HEK293 (cell line): ENCODE data around the gene MAPT.
A peak's percentile ranks its signal among the peaks of the same experiment; 100 is the strongest.

ENCODE experiments used
- BCL11B ChIP-seq: fragments of 450-650 bp; formaldehyde crosslinking; IDR thresholded peaks from 2 replicates; pipeline ENCODE4 v1.5.1; 2016; ENCODE audit warnings: low read depth, missing biosample characterization, missing genetic modification characterization
- ELK4 ChIP-seq: IDR thresholded peaks from 2 replicates; pipeline ENCODE4 v1.6.1; 2011; ENCODE audit warnings: mild to moderate bottlenecking, low read depth, low read length, borderline replicate concordance
- KLF1 ChIP-seq: fragments of 450-650 bp; formaldehyde crosslinking; IDR thresholded peaks from 2 replicates; pipeline ENCODE4 v1.5.1; 2016; ENCODE audit warnings: missing biosample characterization, missing genetic modification characterization
- PBX3 ChIP-seq: sonication (generic); formaldehyde crosslinking; IDR thresholded peaks from 2 replicates; pipeline ENCODE4 v1.8.1; 2022; ENCODE audit warnings: mild to moderate bottlenecking, moderate library complexity, missing genetic modification reagents
- WT1 ChIP-seq: fragments of 450-650 bp; formaldehyde crosslinking; IDR thresholded peaks from 2 replicates; pipeline ENCODE4 v1.5.1; 2016; ENCODE audit warnings: missing biosample characterization, missing genetic modification characterization
- ZBTB1 ChIP-seq: fragments of 450-650 bp; formaldehyde crosslinking; IDR thresholded peaks from 2 replicates; pipeline ENCODE4 v1.5.1; 2016; ENCODE audit warnings: missing biosample characterization, missing genetic modification characterization
- ZBTB44 ChIP-seq: fragments of 450-650 bp; IDR thresholded peaks from 2 replicates; pipeline ENCODE4 v1.5.1; 2018; ENCODE audit warnings: missing biosample characterization, mild to moderate bottlenecking, missing genetic modification characterization
- ZBTB6 ChIP-seq: fragments of 450-650 bp; formaldehyde crosslinking; IDR thresholded peaks from 2 replicates; pipeline ENCODE4 v1.5.1; 2017; ENCODE audit warnings: missing biosample characterization, missing genetic modification characterization
- ZFHX2 ChIP-seq: fragments of 450-650 bp; formaldehyde crosslinking; conservative IDR thresholded peaks from 2 replicates; pipeline ENCODE4 v1.5.1; 2016; ENCODE audit warnings: missing biosample characterization, missing genetic modification characterization
- ZFP69B ChIP-seq: fragments of 450-650 bp; formaldehyde crosslinking; IDR thresholded peaks from 2 replicates; pipeline ENCODE4 v1.5.1; 2016; ENCODE audit warnings: missing biosample characterization, missing genetic modification characterization
- ZNF174 ChIP-seq: fragments of 450-650 bp; formaldehyde crosslinking; IDR thresholded peaks from 2 replicates; pipeline ENCODE4 v1.5.0; 2017; ENCODE audit warnings: missing biosample characterization, mild to moderate bottlenecking, missing genetic modification characterization
- ZNF19 ChIP-seq: fragments of 450-650 bp; formaldehyde crosslinking; IDR thresholded peaks from 2 replicates; pipeline ENCODE4; 2016; ENCODE audit warnings: missing biosample characterization, missing genetic modification characterization, low read depth
- ZNF211 ChIP-seq: fragments of 450-650 bp; formaldehyde crosslinking; IDR thresholded peaks from 2 replicates; pipeline ENCODE4 v1.5.1; 2016; ENCODE audit warnings: low read depth, missing biosample characterization, missing genetic modification characterization
- ZNF221 ChIP-seq: fragments of 450-650 bp; formaldehyde crosslinking; IDR thresholded peaks from 2 replicates; pipeline ENCODE4 v1.5.1; 2017; ENCODE audit warnings: missing biosample characterization, missing genetic modification characterization, borderline replicate concordance
- ZNF23 ChIP-seq: fragments of 450-650 bp; formaldehyde crosslinking; IDR thresholded peaks from 2 replicates; pipeline ENCODE4 v1.5.1; 2016; ENCODE audit warnings: missing biosample characterization, missing genetic modification characterization, borderline replicate concordance
- ZNF280C ChIP-seq: fragments of 450-650 bp; formaldehyde crosslinking; IDR thresholded peaks from 2 replicates; pipeline ENCODE4 v1.5.1; 2016; ENCODE audit warnings: missing biosample characterization, missing genetic modification characterization
- ZNF423 ChIP-seq: fragments of 450-650 bp; formaldehyde crosslinking; IDR thresholded peaks from 2 replicates; pipeline ENCODE4 v1.5.1; 2016; ENCODE audit warnings: missing biosample characterization, missing genetic modification characterization
- ZNF555 ChIP-seq: fragments of 450-650 bp; formaldehyde crosslinking; conservative IDR thresholded peaks from 2 replicates; pipeline ENCODE4 v1.5.1; 2017; ENCODE audit warnings: missing biosample characterization, mild to moderate bottlenecking, missing genetic modification characterization, inconsistent platforms
- ZNF580 ChIP-seq: fragments of 450-650 bp; formaldehyde crosslinking; IDR thresholded peaks from 2 replicates; pipeline ENCODE4 v1.5.1; 2016; ENCODE audit warnings: missing biosample characterization, missing genetic modification characterization
- ZNF600 ChIP-seq: fragments of 450-650 bp; formaldehyde crosslinking; IDR thresholded peaks from 2 replicates; pipeline ENCODE4 v1.5.1; 2016; ENCODE audit warnings: missing biosample characterization, missing genetic modification characterization
- ZNF629 ChIP-seq: fragments of 450-650 bp; formaldehyde crosslinking; IDR thresholded peaks from 2 replicates; pipeline ENCODE4 v1.5.1; 2017; ENCODE audit warnings: missing biosample characterization, missing genetic modification characterization
- ZNF639 ChIP-seq: fragments of 450-650 bp; formaldehyde crosslinking; IDR thresholded peaks from 2 replicates; pipeline ENCODE4 v1.5.1; 2016; ENCODE audit warnings: missing biosample characterization, missing genetic modification characterization
- ZNF654 ChIP-seq: fragments of 450-650 bp; formaldehyde crosslinking; IDR thresholded peaks from 2 replicates; pipeline ENCODE4 v1.5.1; 2016; ENCODE audit warnings: low read depth, missing biosample characterization, missing genetic modification characterization
- ZNF658 ChIP-seq: fragments of 450-650 bp; formaldehyde crosslinking; IDR thresholded peaks from 2 replicates; pipeline ENCODE4; 2016; ENCODE audit warnings: missing biosample characterization, missing genetic modification characterization
- ZNF660 ChIP-seq: fragments of 450-650 bp; IDR thresholded peaks from 2 replicates; pipeline ENCODE4 v1.5.1; 2018; ENCODE audit warnings: missing biosample characterization, mild to moderate bottlenecking, missing genetic modification characterization
- ZNF664 ChIP-seq: fragments of 450-650 bp; formaldehyde crosslinking; IDR thresholded peaks from 2 replicates; pipeline ENCODE4 v1.5.1; 2016; ENCODE audit warnings: missing biosample characterization, missing genetic modification characterization
- ZNF701 ChIP-seq: fragments of 450-650 bp; formaldehyde crosslinking; IDR thresholded peaks from 2 replicates; pipeline ENCODE4 v1.5.1; 2016; ENCODE audit warnings: missing biosample characterization, missing genetic modification characterization
- ZNF76 ChIP-seq: fragments of 450-650 bp; formaldehyde crosslinking; IDR thresholded peaks from 2 replicates; pipeline ENCODE4; 2016; ENCODE audit warnings: low read depth, missing biosample characterization, missing genetic modification characterization, borderline replicate concordance
- ZNF768 ChIP-seq: fragments of 450-650 bp; formaldehyde crosslinking; IDR thresholded peaks from 2 replicates; pipeline ENCODE4 v1.5.1; 2018; ENCODE audit warnings: missing biosample characterization, mild to moderate bottlenecking, missing genetic modification characterization
- ZNF843 ChIP-seq: fragments of 450-650 bp; formaldehyde crosslinking; IDR thresholded peaks from 2 replicates; pipeline ENCODE4 v1.5.1; 2016; ENCODE audit warnings: missing biosample characterization, missing genetic modification characterization
- ZSCAN16 ChIP-seq: fragments of 450-650 bp; formaldehyde crosslinking; IDR thresholded peaks from 2 replicates; pipeline ENCODE4 v1.5.1; 2016; ENCODE audit warnings: missing biosample characterization, missing genetic modification characterization
- ZSCAN30 ChIP-seq: fragments of 450-650 bp; IDR thresholded peaks from 2 replicates; pipeline ENCODE4 v1.5.1; 2018; ENCODE audit warnings: missing biosample characterization, mild to moderate bottlenecking, missing genetic modification characterization, moderate library complexity

The MAPT gene

GRCh38 chr17:45948881-45949624 is 54.7 kb downstream of the MAPT start (continued):
- TF ChIP-seq ZNF555 (no peak), KLF1 (no peak), ZNF174 (tag by site-specific recombination) (no peak), ZNF843 (tag by site-specific recombination) (no peak), ZNF23 (tag by site-specific recombination) (no peak), ZNF639 (tag by site-specific recombination) (no peak), ZNF600 (peak; percentile 45; the same call in 1 of the 2 replicates), ZNF19 (tag by site-specific recombination) (no peak), WT1 (tag by site-specific recombination) (no peak), ZNF580 (tag by site-specific recombination) (no peak), ZNF280C (no peak), ZNF658 (tag by site-specific recombination) (no peak), ZNF660 (tag by site-specific recombination) (peak; percentile 91), ZBTB44 (tag by site-specific recombination) (peak; percentile 10; the same call in 1 of the 2 replicates), ZNF701 (no peak), ZNF664 (tag by site-specific recombination) (peak; percentile 85), ZFP69B (tag by site-specific recombination) (no peak), ELK4 (no peak), ZNF221 (no peak), ZNF629 (peak; percentile 31; the same call in 1 of the 2 replicates), ZNF76 (tag by site-specific recombination) (no peak), ZBTB6 (no peak), ZFHX2 (tag by site-specific recombination) (no peak), ZNF768 (tag by site-specific recombination) (peak; percentile 34; the same call in 1 of the 2 replicates), ZSCAN16 (tag by site-specific recombination) (no peak), ZBTB1 (tag by site-specific recombination) (no peak), ZNF423 (tag by site-specific recombination) (peak; percentile 74), ZSCAN30 (tag by site-specific recombination) (peak; percentile 86), BCL11B (no peak), PBX3 (no peak; the same call in 1 of the 2 replicates), ZNF654 (tag by site-specific recombination) (peak; percentile 16; the same call in 1 of the 2 replicates), ZNF211 (tag by site-specific recombination) (no peak)
